T-cell (primary cell): ENCODE measurements around the gene TEKT2. TPM values are rescaled to one million over a fixed set of nuclear protein-coding genes. Genes with fewer than 3 reads are reported as not detected.
A peak's percentile ranks its signal among the peaks of the same experiment; 100 is the strongest.

Experiments used
- ATAC-seq, 4 experiments: fragments of 200-7000 bp in 3 of 4; fragments of 150-1000 bp in 1 of 4; cut with Tn5 transposase; replicated peaks in 1 of 4; 1 replicate in 3 of 4; 2 replicates in 1 of 4; pipeline ENCODE4 v1.10.0; 2021; ENCODE audit warnings: moderate library complexity in 3 of 4, mild to moderate bottlenecking in 2 of 4, moderate number of reproducible peaks in 1 of 4
- CTCF ChIA-PET, 2 donors: fragments of 300-600 bp; sonication (Branson Sonifier 250); formaldehyde crosslinking; loops; one replicate each; lab custom pipeline; 2022; ENCODE audit warnings: antibody characterized with exemption in 2 of 2; lab: Charles Lee
- POLR2A ChIA-PET, 2 donors: fragments of 300-600 bp; sonication (Branson Sonifier 250); formaldehyde crosslinking; loops; one replicate each; lab custom pipeline; 2022; ENCODE audit warnings: antibody characterized with exemption in 2 of 2; lab: Charles Lee
- DNase-seq, 35 experiments: peaks; one replicate each; pipeline versions ENCODE4 v3.0.0 to v3.0.0-alpha.2; 2013 to 2023
- H3K27ac ChIP-seq: one replicate; pipeline ENCODE4 v1.5.1; 2013; ENCODE audit warnings: low read length
- H3K27me3 ChIP-seq, 2 experiments: replicated peaks in 1 of 2; 1 replicate in 1 of 2; 2 replicates in 1 of 2; pipeline versions ENCODE4 v1.6.1 to v1.7.0; 2013; ENCODE audit warnings: low read length in 1 of 2, mixed read lengths in 1 of 2; ENCODE audit not compliant: control insufficient read depth in 2 of 2, insufficient read depth in 2 of 2; ENCODE audit errors: extremely low read depth in 1 of 2
- H3K36me3 ChIP-seq, 2 donors: 1 replicate in 1 of 2; 2 replicates in 1 of 2; pipeline versions ENCODE4 v1.6.1 to v1.7.0; 2013; ENCODE audit warnings: low read length in 1 of 2; ENCODE audit not compliant: control insufficient read depth in 2 of 2, insufficient read depth in 1 of 2; ENCODE audit errors: extremely low read depth in 1 of 2
- H3K4me1 ChIP-seq, 2 experiments: 1 replicate in 1 of 2; 2 replicates in 1 of 2; pipeline versions ENCODE4 v1.6.1 to v1.7.0; 2013; ENCODE audit warnings: low read length in 2 of 2, mixed read lengths in 1 of 2; ENCODE audit not compliant: insufficient read depth in 2 of 2, control insufficient read depth in 1 of 2; ENCODE audit errors: extremely low read depth in 1 of 2
- H3K4me3 ChIP-seq, 2 donors: 1 replicate in 1 of 2; 2 replicates in 1 of 2; pipeline versions ENCODE4 v1.5.1 to v1.7.0; 2013; ENCODE audit warnings: mild to moderate bottlenecking in 2 of 2, low read length in 1 of 2, moderate library complexity in 1 of 2; ENCODE audit not compliant: control insufficient read depth in 1 of 2; ENCODE audit errors: extremely low read depth in 1 of 2
- H3K9me3 ChIP-seq: 2 replicates; pipeline ENCODE4 v1.7.0; 2013
- H3K27ac Mint-ChIP-seq, 2 donors: one replicate each; pipeline ENCODE4 v1.8.0; 2020 to 2021; ENCODE audit warnings: mild to moderate bottlenecking in 2 of 2, mixed read lengths in 2 of 2
- H3K27me3 Mint-ChIP-seq, 2 donors: one replicate each; pipeline ENCODE4 v1.8.0; 2021 to 2022; ENCODE audit warnings: mixed read lengths in 2 of 2
- H3K36me3 Mint-ChIP-seq: one replicate; pipeline ENCODE4 v1.8.0; 2021; ENCODE audit warnings: mixed read lengths
- H3K4me1 Mint-ChIP-seq, 3 donors: one replicate each; pipeline ENCODE4 v1.8.0; 2020 to 2022; ENCODE audit warnings: mixed read lengths in 3 of 3, mild to moderate bottlenecking in 1 of 3
- H3K4me3 Mint-ChIP-seq, 3 donors: one replicate each; pipeline ENCODE4 v1.8.0; 2020 to 2022; ENCODE audit warnings: mild to moderate bottlenecking in 3 of 3, mixed read lengths in 3 of 3, moderate library complexity in 3 of 3
- H3K9me3 Mint-ChIP-seq, 3 donors: one replicate each; pipeline ENCODE4 v1.8.0; 2020 to 2022; ENCODE audit warnings: mixed read lengths in 3 of 3
- WGBS: methylation state at CpG from one replicate; pipeline ENCODE4 v1.1.5; 2013; ENCODE audit warnings: missing lambda C conversion rate; ENCODE audit not compliant: insufficient coverage; 5-methylcytosine and 5-hydroxymethylcytosine counted together
- total RNA-seq, 35 experiments: library from RNA in 6 of 35; stranded (reverse) in 6 of 35; fragments of 120-200 nt in 1 of 35; gene quantifications; one replicate each; pipeline versions ENCODE4 v1.2.1 to v1.2.4 and lab custom pipeline; 2013 to 2026

The TEKT2 gene
- total RNA-seq, 5 donors from 2014 or later (not counting 1 experiment from before 2014, with no cell fraction given): 0.18 TPM; not detected in 4

DNA sequence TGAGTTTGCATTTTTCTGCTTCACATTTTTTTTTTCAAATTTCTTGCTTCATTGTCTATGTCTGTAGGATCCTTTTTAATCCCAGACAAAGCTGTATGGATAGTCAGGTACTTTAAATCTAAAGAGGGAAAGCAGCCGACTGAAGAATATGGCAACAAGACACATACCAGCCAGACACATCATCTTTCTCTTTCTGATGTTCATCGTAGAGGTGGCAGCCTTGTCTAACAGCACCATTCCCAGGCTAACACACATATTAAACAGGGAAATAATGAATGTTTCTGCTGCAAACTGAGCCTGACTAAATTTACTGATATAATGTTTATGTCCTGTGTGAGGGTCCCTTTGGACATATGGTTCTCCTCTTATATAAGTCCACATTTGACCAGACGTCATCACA is 3.7 kb upstream of the TEKT2 start:
- Histone ChIP-seq H3K4me3 (no peak overlapping the region), H3K36me3 (no peaks in the 10 kb centered on the region), H3K27me3 (peaks cover 0 to 32% of the 10 kb centered on the region in 2 experiments), H3K9me3 (no peaks in the 10 kb centered on the region), H3K27ac (no peak overlapping the region), H3K4me1 (peaks cover 0 to 7% of the 10 kb centered on the region in 2 experiments)
- ChIA-PET CTCF (no interaction called here), POLR2A (interaction anchor here in 1 of 2 donors (0.7 kb wide), 1 partner anchor 1431 kb away, joined by 3 read pairs; no protein-coding TSS in a partner anchor)
- H3K27me3 Mint-ChIP-seq: peaks cover 14 to 27% of the 10 kb centered on the region in 2 donors
- no peak overlapping the region for H3K27ac Mint-ChIP-seq
- no peaks in the 10 kb centered on the region for H3K36me3 Mint-ChIP-seq
- DNase-seq (no peak), ATAC-seq (no peak)
- no peak overlapping the region for H3K4me3 Mint-ChIP-seq
- H3K9me3 Mint-ChIP-seq: no peaks in the 10 kb centered on the region
- H3K4me1 Mint-ChIP-seq: peaks cover 0 to 3% (median 2%) of the 10 kb centered on the region in 3 donors
- WGBS: no CpG with 5 or more reads among the region's 3 CpGs

GRCh38 chr1:36080801-36081200 is 3.1 kb upstream of the TEKT2 start:
- no peaks in the 10 kb centered on the region for H3K9me3 ChIP-seq
- Mint-ChIP-seq H3K27ac (no peak overlapping the region), H3K9me3 (no peaks in the 10 kb centered on the region), H3K36me3 (no peaks in the 10 kb centered on the region), H3K27me3 (peaks cover 15 to 32% of the 10 kb centered on the region in 2 donors), H3K4me1 (peaks cover 0 to 3% (median 2%) of the 10 kb centered on the region in 3 donors), H3K4me3 (no peak overlapping the region)
- ChIA-PET POLR2A (no interaction called here), CTCF (no interaction called here)
- H3K4me1 ChIP-seq: peaks cover 0 to 7% of the 10 kb centered on the region in 2 experiments
- no peak for ATAC-seq
- H3K4me3 ChIP-seq: no peak overlapping the region
- H3K36me3 ChIP-seq: no peaks in the 10 kb centered on the region
- no peak overlapping the region for H3K27ac ChIP-seq
- 92% methylated on average over 2 of the region's 6 CpGs for WGBS
- no peak for DNase-seq
- peaks cover 0 to 38% of the 10 kb centered on the region in 2 experiments for H3K27me3 ChIP-seq

- H3K27me3 ChIP-seq: peaks cover 0 to 50% of the 10 kb centered on the region in 2 experiments
- WGBS: no CpG with 5 or more reads among the region's 3 CpGs
- ChIA-PET POLR2A (no interaction called here), CTCF (no interaction called here)
- H3K4me3 ChIP-seq: no peak overlapping the region
- no peaks in the 10 kb centered on the region for H3K36me3 Mint-ChIP-seq
- no peak for DNase-seq
- no peak overlapping the region for H3K27ac Mint-ChIP-seq
- H3K4me1 Mint-ChIP-seq: peaks cover 3 to 5% (median 3%) of the 10 kb centered on the region in 3 donors
- H3K36me3 ChIP-seq: no peaks in the 10 kb centered on the region
- peaks cover 23 to 44% of the 10 kb centered on the region in 2 donors for H3K27me3 Mint-ChIP-seq
- H3K9me3 Mint-ChIP-seq: no peaks in the 10 kb centered on the region
- ATAC-seq: no peak
- peaks cover 0 to 7% of the 10 kb centered on the region in 2 experiments for H3K4me1 ChIP-seq
- no peak overlapping the region for H3K27ac ChIP-seq
- no peak overlapping the region for H3K4me3 Mint-ChIP-seq
- no peaks in the 10 kb centered on the region for H3K9me3 ChIP-seq
These were observed 1.9 kb upstream of the TEKT2 start for GRCh38 chr1:36081926-36082485.

GRCh38 chr1:36083219-36083618 is 675 bp upstream of the TEKT2 start:
- peaks cover 0 to 60% of the 10 kb centered on the region in 2 experiments for H3K27me3 ChIP-seq
- DNase-seq (no peak), ATAC-seq (no peak)
- WGBS: 85% methylated on average over 9 of the region's 13 CpGs
- no peaks in the 10 kb centered on the region for H3K36me3 ChIP-seq
- H3K4me3 Mint-ChIP-seq: peak overlapping the region in 1 of 3 donors; percentile 17
- H3K36me3 Mint-ChIP-seq: no peaks in the 10 kb centered on the region
- no peaks in the 10 kb centered on the region for H3K9me3 Mint-ChIP-seq
- no peak overlapping the region for H3K4me3 ChIP-seq
- H3K27ac Mint-ChIP-seq: no peak overlapping the region
- peaks cover 0 to 12% of the 10 kb centered on the region in 2 experiments for H3K4me1 ChIP-seq
- H3K9me3 ChIP-seq: no peaks in the 10 kb centered on the region
- CTCF ChIA-PET: no interaction called here
- peaks cover 5 to 8% (median 6%) of the 10 kb centered on the region in 3 donors for H3K4me1 Mint-ChIP-seq
- peaks cover 23 to 45% of the 10 kb centered on the region in 2 donors for H3K27me3 Mint-ChIP-seq
- H3K27ac ChIP-seq: no peak overlapping the region
- POLR2A ChIA-PET: no interaction called here

GRCh38 chr1:36084497-36085115 is 712 bp downstream of the TEKT2 start:
- Histone ChIP-seq H3K27ac (no peak overlapping the region), H3K4me3 (no peak overlapping the region), H3K4me1 (peaks cover 4 to 21% of the 10 kb centered on the region in 2 experiments), H3K36me3 (no peaks in the 10 kb centered on the region), H3K9me3 (no peaks in the 10 kb centered on the region), H3K27me3 (peaks cover 0 to 56% of the 10 kb centered on the region in 2 experiments)
- ChIA-PET POLR2A (no interaction called here), CTCF (interaction anchor here in 1 of 2 donors (0.7 kb wide), 1 partner anchor 39 kb away, joined by 5 read pairs; no protein-coding TSS in a partner anchor)
- Mint-ChIP-seq H3K36me3 (no peaks in the 10 kb centered on the region), H3K9me3 (no peaks in the 10 kb centered on the region), H3K4me3 (peak overlapping the region in 2 of 3 donors; percentile 17), H3K27ac (no peak overlapping the region), H3K4me1 (peaks cover 10 to 13% (median 13%) of the 10 kb centered on the region in 3 donors), H3K27me3 (peaks cover 23 to 45% of the 10 kb centered on the region in 2 donors)
- 87% methylated on average over 13 of the region's 19 CpGs for WGBS
- ATAC-seq (no peak), DNase-seq (no peak)

GRCh38 chr1:36085126-36085525 is 1.2 kb downstream of the TEKT2 start:
- POLR2A ChIA-PET: no interaction called here
- no peaks in the 10 kb centered on the region for H3K36me3 Mint-ChIP-seq
- no peak overlapping the region for H3K4me3 Mint-ChIP-seq

More at GRCh38 chr1:36085126-36085525, 1.2 kb downstream of the TEKT2 start:
- no peaks in the 10 kb centered on the region for H3K9me3 Mint-ChIP-seq
- H3K4me3 ChIP-seq: no peak overlapping the region
- CTCF ChIA-PET: interaction anchor here in 1 of 2 donors (0.7 kb wide), 1 partner anchor 38 kb away, joined by 5 read pairs; no protein-coding TSS in a partner anchor
- peaks cover 23 to 45% of the 10 kb centered on the region in 2 donors for H3K27me3 Mint-ChIP-seq
- WGBS: no CpG with 5 or more reads among the region's 9 CpGs
- no peak for ATAC-seq
- H3K27me3 ChIP-seq: peaks cover 0 to 56% of the 10 kb centered on the region in 2 experiments
- no peak for DNase-seq
- H3K36me3 ChIP-seq: no peaks in the 10 kb centered on the region
- H3K4me1 ChIP-seq: peaks cover 8 to 27% of the 10 kb centered on the region in 2 experiments
- no peak overlapping the region for H3K27ac Mint-ChIP-seq
- no peaks in the 10 kb centered on the region for H3K9me3 ChIP-seq
- no peak overlapping the region for H3K27ac ChIP-seq
- peaks cover 15 to 18% (median 18%) of the 10 kb centered on the region in 3 donors for H3K4me1 Mint-ChIP-seq
